K562 (cell line): ENCODE data around the gene CRLF1. TPM values are rescaled to one million over a fixed set of nuclear protein-coding genes. Genes with fewer than 3 reads are reported as not detected.

ENCODE experiments used
- CBX1 ChIP-seq: sonication (generic); IDR thresholded peaks from 2 replicates; pipeline ENCODE4 v1.6.1; 2016; ENCODE audit warnings: antibody characterized with exemption, low read depth, mild to moderate bottlenecking
- DIDO1 ChIP-seq: fragments of 450-650 bp; IDR thresholded peaks from 2 replicates; pipeline ENCODE4 v1.6.1; 2016; ENCODE audit warnings: low read depth, missing biosample characterization, missing genetic modification characterization
- ELF1 ChIP-seq: fragments of 200-800 bp; sonication (Bioruptor generic); IDR thresholded peaks from 2 replicates; pipeline ENCODE4 v1.6.1; 2016; ENCODE audit warnings: missing genetic modification characterization, missing compliant biosample characterization
- ETV6 ChIP-seq, 3 experiments: fragments of 150-350 bp in 1 of 3; sonication (generic) in 1 of 3; formaldehyde crosslinking in 1 of 3; IDR thresholded peaks; 2 replicates each; pipeline versions ENCODE4 v1.6.1 to v1.8.0; 2014 to 2022; ENCODE audit warnings: borderline replicate concordance in 2 of 3, low read depth in 2 of 3, antibody characterized with exemption in 1 of 3, low read length in 1 of 3, mild to moderate bottlenecking in 1 of 3, missing genetic modification reagents in 1 of 3
- FOXP4 ChIP-seq: sonication (generic); formaldehyde crosslinking; IDR thresholded peaks from 2 replicates; pipeline ENCODE4 v1.8.0; 2022; ENCODE audit warnings: mild to moderate bottlenecking, missing genetic modification reagents, borderline replicate concordance
- HNRNPLL ChIP-seq: fragments of 200-400 bp; formaldehyde crosslinking; IDR thresholded peaks from 2 replicates; pipeline ENCODE4 v1.6.1; 2017; ENCODE audit warnings: low read length, low read depth, mild to moderate bottlenecking; ENCODE audit not compliant: poor library complexity, severe bottlenecking
- KAT7 ChIP-seq: sonication (generic); formaldehyde crosslinking; IDR thresholded peaks from 2 replicates; pipeline ENCODE4 v1.8.0; 2022; ENCODE audit warnings: missing genetic modification reagents, mild to moderate bottlenecking, borderline replicate concordance
- L3MBTL2 ChIP-seq: fragments of 450-650 bp; IDR thresholded peaks from 2 replicates; pipeline ENCODE4 v1.6.1; 2016; ENCODE audit warnings: mild to moderate bottlenecking, moderate library complexity
- MCM7 ChIP-seq, 2 experiments: fragments of 450-650 bp; IDR thresholded peaks; 2 replicates each; pipeline ENCODE4 v1.6.1; 2016 to 2018
- NR4A1 ChIP-seq, 2 experiments: fragments of 250-450 bp in 1 of 2; fragments of 450-650 bp in 1 of 2; sonication (Bioruptor Pico) in 1 of 2; IDR thresholded peaks; 2 replicates each; pipeline versions ENCODE4 v1.4.0 to v1.6.1; 2016 to 2020; ENCODE audit warnings: mild to moderate bottlenecking in 2 of 2, missing compliant biosample characterization in 1 of 2, missing genetic modification characterization in 1 of 2, moderate library complexity in 1 of 2
- PCBP2 ChIP-seq: fragments of 200-400 bp; formaldehyde crosslinking; IDR thresholded peaks from 2 replicates; pipeline ENCODE4 v1.6.1; 2018; ENCODE audit warnings: low read length, low read depth, mild to moderate bottlenecking, moderate library complexity; ENCODE audit not compliant: poor library complexity, severe bottlenecking
- PHB ChIP-seq: fragments of 250-450 bp; sonication (Bioruptor Pico); IDR thresholded peaks from 2 replicates; pipeline ENCODE4 v1.5.0; 2021
- RBM17 ChIP-seq: fragments of 200-400 bp; formaldehyde crosslinking; IDR thresholded peaks from 2 replicates; pipeline ENCODE4 v1.6.1; 2017; ENCODE audit warnings: low read depth, mild to moderate bottlenecking, low read length, borderline replicate concordance
- RNF2 ChIP-seq: sonication (generic); IDR thresholded peaks from 2 replicates; pipeline ENCODE4 v1.6.1; 2016
- SP1 ChIP-seq: sonication (generic); formaldehyde crosslinking; IDR thresholded peaks from 2 replicates; pipeline ENCODE4 v1.8.1; 2022; ENCODE audit warnings: mild to moderate bottlenecking, missing genetic modification reagents
- ZBTB33 ChIP-seq: sonication (generic); formaldehyde crosslinking; IDR thresholded peaks from 2 replicates; pipeline ENCODE4 v1.8.1; 2023; ENCODE audit warnings: mild to moderate bottlenecking, missing genetic modification reagents
- ZFX ChIP-seq: sonication (generic); formaldehyde crosslinking; IDR thresholded peaks from 2 replicates; pipeline ENCODE4 v1.8.0; 2022; ENCODE audit warnings: mild to moderate bottlenecking, missing genetic modification reagents, moderate library complexity
- ZNF184 ChIP-seq: sonication (generic); formaldehyde crosslinking; IDR thresholded peaks from 2 replicates; pipeline ENCODE4 v1.5.0; 2020; ENCODE audit warnings: missing genetic modification reagents
- polyA plus RNA-seq, 8 experiments: library from polyadenylated mRNA; depleted of rRNA in 4 of 8; stranded (reverse) in 5 of 8; unstranded in 3 of 8; fragments of >200 nt; fragmentation: Nextera tagmentation in 2 of 8; fragmentation: Illumina TruSeq in 1 of 8; extraction: Ambion mirVana in 2 of 8; extraction: Trizol in 1 of 8; gene quantifications; 2 replicates each; pipeline versions ENCODE4 v1.2.1 to v1.2.3, GENCODE V29; 2011 to 2014; ENCODE audit warnings: inconsistent platforms in 1 of 8, missing spikeins in 1 of 8
- total RNA-seq, 7 experiments: library from RNA; depleted of rRNA in 6 of 7; stranded (reverse); fragments of >200 nt in 6 of 7; fragmentation: Illumina TruSeq in 2 of 7; extraction: Trizol in 2 of 7; gene quantifications; 2 replicates each; pipeline versions ENCODE4 v1.2.1 to v1.2.3, GENCODE V29; 2011 to 2021; ENCODE audit warnings: low replicate concordance in 1 of 7

CRLF1 gene
- total and polyA plus RNA-seq, 9 of the 15 experiments (the other 6 are each of a cell fraction or from before 2014, with no cell fraction given): 0.85 to 3.6 (median 1.7) TPM

- TF ChIP-seq PCBP2 (no peak), KAT7 (CRISPR knock-in tag) (peak; percentile 55; the same call in 1 of the 2 replicates), L3MBTL2 (no peak; the same call in 1 of the 2 replicates), MCM7 (IDR thresholded peaks at IDR 0.05) (no peak), ETV6 (IDR thresholded peaks at IDR 0.05; ENCODE audit: borderline replicate concordance in 1 of 2, low read depth in 2 of 2, low read length in 1 of 2) (no peak), ETV6 (CRISPR knock-in tag; IDR thresholded peaks at IDR 0.05; ENCODE audit: borderline replicate concordance) (no peak), CBX1 (peak; percentile 98), DIDO1 (tag) (peak; percentile 74), ZBTB33 (CRISPR knock-in tag) (peak; percentile 89), ELF1 (tag) (peak; percentile 37; the same call in 1 of the 2 replicates), ZFX (peak; percentile 66), RNF2 (peak; percentile 72), FOXP4 (CRISPR knock-in tag) (peak; percentile 39; the same call in 1 of the 2 replicates), RBM17 (no peak), PHB (CRISPR knock-in tag) (peak; percentile 71; the same call in 1 of the 2 replicates), NR4A1 (CRISPR knock-in tag; IDR thresholded peaks at IDR 0.05) (no peak; the same call in 1 of the 2 replicates), NR4A1 (tag; IDR thresholded peaks at IDR 0.05) (peak; percentile 48; the same call in 1 of the 2 replicates), SP1 (CRISPR knock-in tag) (peak; percentile 83), ZNF184 (CRISPR knock-in tag) (no peak), HNRNPLL (peak; percentile 71)
These were observed 17.8 kb downstream of the CRLF1 start, which contains the start of gene REX1BD (continued) for GRCh38 chr19:18588611-18589379.
